Measurements from ENCODE around the gene TRPV4. TPM values are rescaled to one million over a fixed set of nuclear protein-coding genes. Genes with fewer than 3 reads are reported as not detected.

TRPV4 gene
- total RNA-seq, 1 donor from 2014 or later, result 0.33 TPM

DNA sequence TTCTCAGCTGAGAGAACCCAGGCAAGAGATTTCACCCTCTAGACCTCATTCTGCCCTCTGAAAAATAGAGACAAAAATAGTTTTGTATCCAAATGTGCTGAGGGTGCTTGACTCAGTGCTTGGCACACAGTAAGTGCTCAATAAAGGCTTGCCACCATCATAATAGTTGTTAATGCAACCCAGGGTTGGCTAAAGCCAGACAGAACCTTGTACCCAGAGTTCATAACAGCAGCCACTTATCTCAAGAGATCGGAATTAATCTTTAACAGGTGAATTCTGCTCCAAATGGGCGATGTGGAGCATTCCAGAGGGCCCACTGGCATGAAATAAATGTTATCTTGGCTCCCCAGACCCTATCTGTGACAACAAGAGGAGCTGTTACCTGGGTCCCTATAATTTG, 2.9 kb downstream of the TRPV4 start:
- H3K4me1 ChIP-seq, result peaks cover 4% of the 10 kb centered on the region
- TF ChIP-seq, protein P1, sequence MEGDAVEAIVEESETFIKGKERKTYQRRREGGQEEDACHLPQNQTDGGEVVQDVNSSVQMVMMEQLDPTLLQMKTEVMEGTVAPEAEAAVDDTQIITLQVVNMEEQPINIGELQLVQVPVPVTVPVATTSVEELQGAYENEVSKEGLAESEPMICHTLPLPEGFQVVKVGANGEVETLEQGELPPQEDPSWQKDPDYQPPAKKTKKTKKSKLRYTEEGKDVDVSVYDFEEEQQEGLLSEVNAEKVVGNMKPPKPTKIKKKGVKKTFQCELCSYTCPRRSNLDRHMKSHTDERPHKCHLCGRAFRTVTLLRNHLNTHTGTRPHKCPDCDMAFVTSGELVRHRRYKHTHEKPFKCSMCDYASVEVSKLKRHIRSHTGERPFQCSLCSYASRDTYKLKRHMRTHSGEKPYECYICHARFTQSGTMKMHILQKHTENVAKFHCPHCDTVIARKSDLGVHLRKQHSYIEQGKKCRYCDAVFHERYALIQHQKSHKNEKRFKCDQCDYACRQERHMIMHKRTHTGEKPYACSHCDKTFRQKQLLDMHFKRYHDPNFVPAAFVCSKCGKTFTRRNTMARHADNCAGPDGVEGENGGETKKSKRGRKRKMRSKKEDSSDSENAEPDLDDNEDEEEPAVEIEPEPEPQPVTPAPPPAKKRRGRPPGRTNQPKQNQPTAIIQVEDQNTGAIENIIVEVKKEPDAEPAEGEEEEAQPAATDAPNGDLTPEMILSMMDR (IDR thresholded peaks at IDR 0.05; ENCODE audit: borderline replicate concordance), result no peak
- peaks cover 49% of the 10 kb centered on the region for H3K27me3 ChIP-seq (ENCODE audit: low read depth)
- no peaks in the 10 kb centered on the region for H3K9me3 ChIP-seq (replicated peaks)
- H3K36me3 ChIP-seq, result no peaks in the 10 kb centered on the region
- no peak for DNase-seq
- no peak overlapping the region for H3K27ac ChIP-seq (replicated peaks)
- intact Hi-C loops (cut with micrococcal nuclease), result no loop called here
- no peak overlapping the region for H3K4me3 ChIP-seq

GRCh38 chr12:109829667-109830066, 3.5 kb downstream of the TRPV4 start:
- TF ChIP-seq, protein P1 (IDR thresholded peaks at IDR 0.05; ENCODE audit: borderline replicate concordance), result no peak
- DNase-seq, result no peak
- Histone ChIP-seq H3K36me3 (no peaks in the 10 kb centered on the region), H3K27me3 (ENCODE audit: low read depth) (peaks cover 49% of the 10 kb centered on the region), H3K4me3 (no peak overlapping the region), H3K9me3 (replicated peaks) (no peaks in the 10 kb centered on the region), H3K27ac (replicated peaks) (no peak overlapping the region), H3K4me1 (peaks cover 4% of the 10 kb centered on the region)
- intact Hi-C loops (cut with micrococcal nuclease), result no loop called here

- Histone ChIP-seq H3K27ac (replicated peaks) (peak overlapping the region; percentile 39), H3K4me3 (no peak overlapping the region)
- TF ChIP-seq, protein P1 (IDR thresholded peaks at IDR 0.05; ENCODE audit: borderline replicate concordance), result no peak
Measured at GRCh38 chr12:109828754-109829511, 4.3 kb downstream of the TRPV4 start.

DNA sequence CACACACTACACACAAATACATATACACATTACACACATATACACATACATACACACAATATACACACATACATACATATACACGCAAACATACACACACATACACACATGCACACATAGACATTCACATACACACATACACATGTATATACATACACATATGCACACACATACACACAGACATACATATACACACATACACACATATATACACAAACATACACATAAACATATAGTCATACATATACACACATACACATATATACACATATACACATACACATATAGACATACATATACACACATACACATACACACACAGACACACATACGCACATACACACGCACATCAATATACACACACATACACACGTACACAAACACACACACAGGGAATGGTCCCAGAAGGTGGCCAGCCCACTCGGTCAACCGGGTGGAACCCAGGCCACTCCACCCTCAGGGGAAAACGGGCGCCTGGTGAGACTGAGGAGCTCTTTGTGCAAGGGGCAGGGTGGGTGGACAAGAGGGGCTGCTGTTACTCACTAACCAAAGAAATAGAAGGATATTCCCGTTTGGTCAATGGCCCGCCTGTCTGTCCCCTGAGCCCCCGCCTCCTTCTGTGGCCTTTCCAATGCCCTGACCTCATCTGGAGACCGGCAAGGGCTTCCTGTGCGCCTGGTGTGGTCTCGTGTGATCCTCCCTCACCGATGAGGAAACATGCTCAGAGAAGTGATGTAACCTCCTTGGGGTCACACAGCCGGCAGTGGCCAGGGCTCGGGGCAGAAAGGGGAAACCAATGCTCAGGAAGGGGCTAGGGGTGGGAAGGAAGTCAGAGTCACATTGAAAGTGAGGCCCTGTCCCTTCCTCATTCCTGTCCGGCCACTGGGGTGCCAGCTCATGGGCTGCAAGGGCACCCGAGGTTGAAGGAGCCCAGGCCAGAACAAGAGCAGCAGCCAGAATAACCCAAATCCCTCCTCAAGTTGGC, 5.3 kb downstream of the TRPV4 start:
- Histone ChIP-seq H3K36me3 (no peaks in the 10 kb centered on the region), H3K9me3 (replicated peaks) (no peaks in the 10 kb centered on the region), H3K4me3 (no peak overlapping the region), H3K27ac (replicated peaks) (peak overlapping the region; percentile 39), H3K27me3 (ENCODE audit: low read depth) (peaks cover 31% of the 10 kb centered on the region), H3K4me1 (peaks cover 4% of the 10 kb centered on the region)
- TF ChIP-seq, protein P1 (IDR thresholded peaks at IDR 0.05; ENCODE audit: borderline replicate concordance), result no peak
- DNase-seq, result peak; percentile 61
- intact Hi-C loops (cut with micrococcal nuclease), result no loop called here

More at GRCh38 chr12:109828754-109829511, 4.3 kb downstream of the TRPV4 start:
- Histone ChIP-seq H3K4me1 (peaks cover 4% of the 10 kb centered on the region), H3K27me3 (ENCODE audit: low read depth) (peaks cover 42% of the 10 kb centered on the region), H3K36me3 (no peaks in the 10 kb centered on the region), H3K9me3 (replicated peaks) (no peaks in the 10 kb centered on the region)
- intact Hi-C loops (cut with micrococcal nuclease), result no loop called here
- DNase-seq, result no peak

- no peak for DNase-seq
Measured at GRCh38 chr12:109827080-109827479, 6.1 kb downstream of the TRPV4 start.

More at GRCh38 chr12:109827080-109827479, 6.1 kb downstream of the TRPV4 start:
- Histone ChIP-seq H3K9me3 (replicated peaks) (no peaks in the 10 kb centered on the region), H3K27me3 (ENCODE audit: low read depth) (peaks cover 23% of the 10 kb centered on the region), H3K4me1 (peaks cover 3% of the 10 kb centered on the region), H3K27ac (replicated peaks) (no peak overlapping the region), H3K36me3 (no peaks in the 10 kb centered on the region), H3K4me3 (no peak overlapping the region)
- intact Hi-C loops (cut with micrococcal nuclease), result no loop called here
- TF ChIP-seq, protein P1 (IDR thresholded peaks at IDR 0.05; ENCODE audit: borderline replicate concordance), result no peak
